ENCODE measurements around the gene CISH.

The CISH gene

DNA sequence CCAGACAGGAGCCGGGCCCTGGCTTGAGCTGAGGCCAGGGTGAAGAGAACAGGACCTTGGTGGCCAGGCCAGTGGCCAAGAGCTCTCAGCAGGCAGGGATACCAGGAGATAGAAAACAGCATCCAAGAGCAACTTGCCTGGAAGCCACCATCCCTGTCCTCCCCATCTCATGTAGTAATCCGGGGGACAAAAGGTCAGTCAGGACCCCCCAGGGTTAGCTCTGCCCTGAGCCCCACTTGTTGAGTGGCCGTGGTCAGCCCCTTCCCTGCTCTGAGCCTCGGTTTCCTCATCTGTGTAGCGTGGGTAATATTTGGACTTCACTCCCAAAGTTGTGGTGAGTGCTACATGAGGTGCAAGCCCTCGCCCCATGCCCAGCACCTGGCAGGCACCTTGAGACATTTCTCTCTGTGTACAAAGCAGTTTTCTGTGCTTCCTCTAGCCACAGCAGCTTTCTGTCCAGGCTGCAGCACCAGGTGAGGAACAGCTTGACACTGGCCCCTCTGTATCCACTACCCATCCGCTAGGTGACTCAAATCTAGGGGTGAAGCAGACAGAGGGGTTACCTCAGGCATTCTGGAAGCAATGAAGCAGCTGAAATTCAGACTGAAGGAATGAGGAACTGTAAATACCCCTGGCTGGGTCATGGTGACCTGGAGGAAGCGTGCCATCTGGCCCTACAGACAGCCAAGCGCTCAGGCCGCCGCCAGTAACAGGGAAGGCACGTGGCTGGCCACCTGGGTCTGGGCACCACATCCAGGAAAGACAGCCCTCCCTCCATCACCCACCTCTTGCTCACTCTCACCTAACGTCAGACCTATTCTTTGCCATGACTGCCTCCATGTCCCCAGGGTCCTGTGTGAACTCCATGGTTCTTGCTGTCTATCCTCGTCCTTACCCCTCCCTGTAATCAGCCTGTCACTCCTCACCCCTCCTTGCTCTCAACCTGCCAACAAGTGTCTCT is 6.7 kb downstream of the CISH start:
- no peak overlapping the region for H3K9ac ChIP-seq (ENCODE audit: low read depth, low read length, poor library complexity, severe bottlenecking)
- H3F3A ChIP-seq (ENCODE audit: low read depth), result no peaks in the 10 kb centered on the region
- H3K36me3 ChIP-seq (ENCODE audit: insufficient read depth, low read length), result no peaks in the 10 kb centered on the region
- H3K4me2 ChIP-seq (ENCODE audit: low read depth, low read length, poor library complexity, severe bottlenecking), result no peak overlapping the region
- no peaks in the 10 kb centered on the region for H3K4me1 ChIP-seq (ENCODE audit: insufficient read depth, low read length, poor library complexity, severe bottlenecking)
- no peaks in the 10 kb centered on the region for H4K20me1 ChIP-seq (ENCODE audit: insufficient read depth, low read length, poor library complexity, severe bottlenecking)
- no peaks in the 10 kb centered on the region for H3K9me2 ChIP-seq (replicated peaks; ENCODE audit: low read depth, low read length)
- H3K27me3 ChIP-seq (ENCODE audit: insufficient read depth, low read length, poor library complexity, severe bottlenecking), result no peaks in the 10 kb centered on the region
- TF ChIP-seq, protein P1, sequence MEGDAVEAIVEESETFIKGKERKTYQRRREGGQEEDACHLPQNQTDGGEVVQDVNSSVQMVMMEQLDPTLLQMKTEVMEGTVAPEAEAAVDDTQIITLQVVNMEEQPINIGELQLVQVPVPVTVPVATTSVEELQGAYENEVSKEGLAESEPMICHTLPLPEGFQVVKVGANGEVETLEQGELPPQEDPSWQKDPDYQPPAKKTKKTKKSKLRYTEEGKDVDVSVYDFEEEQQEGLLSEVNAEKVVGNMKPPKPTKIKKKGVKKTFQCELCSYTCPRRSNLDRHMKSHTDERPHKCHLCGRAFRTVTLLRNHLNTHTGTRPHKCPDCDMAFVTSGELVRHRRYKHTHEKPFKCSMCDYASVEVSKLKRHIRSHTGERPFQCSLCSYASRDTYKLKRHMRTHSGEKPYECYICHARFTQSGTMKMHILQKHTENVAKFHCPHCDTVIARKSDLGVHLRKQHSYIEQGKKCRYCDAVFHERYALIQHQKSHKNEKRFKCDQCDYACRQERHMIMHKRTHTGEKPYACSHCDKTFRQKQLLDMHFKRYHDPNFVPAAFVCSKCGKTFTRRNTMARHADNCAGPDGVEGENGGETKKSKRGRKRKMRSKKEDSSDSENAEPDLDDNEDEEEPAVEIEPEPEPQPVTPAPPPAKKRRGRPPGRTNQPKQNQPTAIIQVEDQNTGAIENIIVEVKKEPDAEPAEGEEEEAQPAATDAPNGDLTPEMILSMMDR (conservative IDR thresholded peaks at IDR 0.05; ENCODE audit: low read length), result no peak
- no peak for TF ChIP-seq EZH2phosphoT487 (IDR thresholded peaks at IDR 0.05; ENCODE audit: borderline replicate concordance)
- no peaks in the 10 kb centered on the region for H3K79me2 ChIP-seq (ENCODE audit: insufficient read depth, low read length)
- no peak overlapping the region for H3K4me3 ChIP-seq (ENCODE audit: low read length, poor library complexity, severe bottlenecking)
- no peaks in the 10 kb centered on the region for H3K9me3 ChIP-seq (ENCODE audit: insufficient read depth, low read depth, low read length)
- H2AFZ ChIP-seq (ENCODE audit: low read length), result no peak overlapping the region

DNA sequence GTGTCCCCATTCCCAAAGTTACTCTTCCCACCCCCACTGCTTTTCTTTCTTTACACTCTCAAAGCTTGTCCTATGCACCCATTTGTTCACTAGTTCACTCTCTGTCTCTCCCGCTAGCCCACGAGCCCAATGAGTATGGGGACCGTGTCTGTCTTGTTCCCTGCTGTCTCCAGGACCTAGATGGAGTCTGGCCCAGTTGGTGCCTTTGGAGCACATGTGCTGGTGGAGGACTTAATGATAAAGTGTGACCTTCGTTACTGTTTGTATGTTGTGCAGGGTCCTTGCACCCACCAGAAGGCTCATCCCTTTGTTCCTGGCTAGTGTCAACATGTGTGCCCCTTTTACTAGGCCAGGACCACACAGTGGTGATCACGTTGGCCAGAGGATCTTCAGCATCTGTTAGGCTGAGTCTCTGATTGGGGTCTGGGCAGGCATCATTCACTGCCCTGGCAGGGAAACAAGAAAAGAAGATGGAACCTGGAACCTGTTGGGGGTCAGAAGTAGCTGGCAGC is 7.4 kb downstream of the CISH start:
- Histone ChIP-seq H4K20me1 (ENCODE audit: insufficient read depth, low read length, poor library complexity, severe bottlenecking) (no peaks in the 10 kb centered on the region), H3K9me3 (ENCODE audit: insufficient read depth, low read depth, low read length) (no peaks in the 10 kb centered on the region), H3K27me3 (ENCODE audit: insufficient read depth, low read length, poor library complexity, severe bottlenecking) (no peaks in the 10 kb centered on the region), H3F3A (ENCODE audit: low read depth) (no peaks in the 10 kb centered on the region), H3K9me2 (replicated peaks; ENCODE audit: low read depth, low read length) (no peaks in the 10 kb centered on the region), H2AFZ (ENCODE audit: low read length) (no peak overlapping the region), H3K9ac (ENCODE audit: low read depth, low read length, poor library complexity, severe bottlenecking) (no peak overlapping the region), H3K36me3 (ENCODE audit: insufficient read depth, low read length) (no peaks in the 10 kb centered on the region), H3K4me2 (ENCODE audit: low read depth, low read length, poor library complexity, severe bottlenecking) (no peak overlapping the region), H3K79me2 (ENCODE audit: insufficient read depth, low read length) (no peaks in the 10 kb centered on the region), H3K4me1 (ENCODE audit: insufficient read depth, low read length, poor library complexity, severe bottlenecking) (no peaks in the 10 kb centered on the region), H3K4me3 (ENCODE audit: low read length, poor library complexity, severe bottlenecking) (no peak overlapping the region)
- TF ChIP-seq, protein P1 (conservative IDR thresholded peaks at IDR 0.05; ENCODE audit: low read length), result no peak

DNA sequence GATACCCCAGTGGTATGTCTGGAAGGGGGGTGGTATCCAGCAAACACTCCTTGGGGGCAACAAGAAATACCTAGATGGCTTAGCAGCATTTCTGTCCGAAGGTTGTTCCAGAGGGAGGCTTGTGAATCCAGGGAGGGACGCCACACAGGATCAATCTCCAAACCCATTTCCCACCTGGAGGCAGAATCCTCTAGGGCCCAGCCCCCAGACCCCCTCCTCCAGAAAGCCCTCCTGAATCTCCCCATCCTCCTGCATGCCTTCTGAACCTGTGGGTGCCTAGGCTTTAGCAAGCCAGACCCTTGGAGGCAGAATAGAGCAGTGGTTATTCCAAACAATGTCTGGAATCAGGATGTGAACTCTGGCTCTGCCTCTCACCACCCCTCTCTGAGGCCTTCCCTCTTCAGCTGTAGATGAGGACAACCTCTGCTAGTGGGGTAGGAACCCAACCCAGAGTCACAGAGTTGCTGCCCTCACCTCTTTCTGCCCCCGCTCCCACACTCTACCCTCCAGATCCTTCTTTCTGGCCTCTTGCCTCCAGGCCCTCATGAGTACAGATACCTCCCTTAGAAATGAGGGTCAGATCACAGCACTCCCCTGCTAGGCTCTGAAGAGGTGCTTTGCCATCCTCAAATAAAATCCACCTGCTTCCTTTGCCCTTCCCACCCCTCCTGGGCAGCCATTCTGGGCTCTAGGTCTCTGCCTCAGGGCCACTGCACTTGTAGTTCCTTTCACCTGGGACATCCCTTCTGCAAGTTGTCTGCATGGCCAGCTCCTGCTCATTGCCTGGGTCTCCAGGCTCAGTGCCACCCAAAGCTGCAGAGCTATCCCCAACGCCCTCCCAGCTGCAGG is 8.1 kb downstream of the CISH start:
- Histone ChIP-seq H3K27me3 (ENCODE audit: insufficient read depth, low read length, poor library complexity, severe bottlenecking) (no peaks in the 10 kb centered on the region), H3K4me1 (ENCODE audit: insufficient read depth, low read length, poor library complexity, severe bottlenecking) (no peaks in the 10 kb centered on the region), H4K20me1 (ENCODE audit: insufficient read depth, low read length, poor library complexity, severe bottlenecking) (no peaks in the 10 kb centered on the region), H3K79me2 (ENCODE audit: insufficient read depth, low read length) (no peaks in the 10 kb centered on the region), H3K4me2 (ENCODE audit: low read depth, low read length, poor library complexity, severe bottlenecking) (no peak overlapping the region), H3F3A (ENCODE audit: low read depth) (no peaks in the 10 kb centered on the region), H3K9ac (ENCODE audit: low read depth, low read length, poor library complexity, severe bottlenecking) (no peak overlapping the region), H3K4me3 (ENCODE audit: low read length, poor library complexity, severe bottlenecking) (no peak overlapping the region), H3K36me3 (ENCODE audit: insufficient read depth, low read length) (no peaks in the 10 kb centered on the region), H3K9me2 (replicated peaks; ENCODE audit: low read depth, low read length) (no peaks in the 10 kb centered on the region), H3K9me3 (ENCODE audit: insufficient read depth, low read depth, low read length) (no peaks in the 10 kb centered on the region), H2AFZ (ENCODE audit: low read length) (no peak overlapping the region)
- TF ChIP-seq EZH2phosphoT487 (IDR thresholded peaks at IDR 0.05; ENCODE audit: borderline replicate concordance), result no peak
- TF ChIP-seq, protein P1 (conservative IDR thresholded peaks at IDR 0.05; ENCODE audit: low read length), result no peak
